Stimulated activated CD8-positive, alpha-beta memory T cell treated with anti-CD3 and anti-CD28 coated beads, Interleukin-7, amount 100 ng/mL, for 24 hours (primary cell): ENCODE measurements around the gene TNXB.
A peak's percentile ranks its signal among the peaks of the same experiment; 100 is the strongest.
"Not testable (repeated sequence)": the region's sequence is repeated elsewhere in the genome, so short reads cannot be mapped to it uniquely, and the experiment has no call there.

ENCODE experiments used
- DNase-seq: peaks from one replicate; pipeline ENCODE4 v3.0.0-alpha.2; 2020; ENCODE audit warnings: low read depth

The TNXB gene

DNA sequence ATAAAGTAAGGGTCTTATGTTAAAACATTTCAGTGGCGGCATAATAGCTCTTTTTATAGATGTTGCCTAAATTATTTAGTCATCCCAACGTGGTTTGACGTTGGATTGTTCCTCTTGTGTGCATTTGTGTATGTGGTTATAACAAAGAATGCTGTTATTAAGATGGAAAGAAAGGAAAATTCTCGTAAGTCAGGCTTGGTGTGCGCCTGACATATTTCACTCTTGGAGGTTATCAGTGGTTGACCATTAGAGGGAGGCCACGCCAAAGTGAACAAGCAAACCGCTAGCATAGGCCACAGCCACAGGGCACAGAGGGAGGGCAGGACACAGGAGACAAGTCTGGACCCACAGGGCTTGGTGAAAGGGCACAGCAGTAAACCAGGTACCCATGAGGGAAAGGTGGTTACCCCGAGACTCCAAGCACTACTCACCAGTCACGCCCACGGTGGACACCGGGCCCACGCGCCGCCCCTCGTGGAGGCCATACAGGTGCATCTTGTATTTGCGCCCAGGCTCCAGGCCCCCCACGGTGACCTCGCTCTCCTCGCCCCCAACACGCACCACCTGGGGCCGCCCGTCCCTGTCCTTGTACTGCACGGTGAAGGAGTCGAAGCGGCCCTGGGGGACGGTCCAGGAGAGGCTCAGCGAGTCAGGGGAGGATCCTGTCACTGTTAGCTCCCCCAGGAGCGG, 48.0 kb downstream of the TNXB start:
- no peak for DNase-seq

GRCh38 chr6:32058511-32058963, 50.6 kb downstream of the TNXB start:
- no peak for DNase-seq

- no peak for DNase-seq
These were observed 51.2 kb downstream of the TNXB start for GRCh38 chr6:32057966-32058365.

DNA sequence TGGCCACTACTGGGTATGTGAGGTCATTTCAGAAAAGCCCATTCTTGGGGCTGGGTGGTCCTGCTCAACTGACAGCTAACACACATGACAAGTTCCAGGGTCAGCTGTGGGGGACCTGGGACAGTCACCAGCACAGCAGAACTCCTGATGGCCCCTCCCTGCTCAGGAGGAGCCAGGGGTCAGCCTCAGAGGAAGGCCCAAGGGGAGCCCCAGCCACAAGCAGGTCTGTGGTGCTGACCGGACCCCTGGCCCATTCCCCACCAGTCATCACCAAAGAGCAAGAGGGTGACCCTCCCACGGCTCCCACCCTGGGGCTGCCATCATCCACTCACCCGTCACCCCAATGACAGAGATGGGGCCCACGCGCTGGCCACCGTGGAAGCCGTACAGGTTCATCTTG, 52.9 kb downstream of the TNXB start:
- DNase-seq, result no peak

DNA sequence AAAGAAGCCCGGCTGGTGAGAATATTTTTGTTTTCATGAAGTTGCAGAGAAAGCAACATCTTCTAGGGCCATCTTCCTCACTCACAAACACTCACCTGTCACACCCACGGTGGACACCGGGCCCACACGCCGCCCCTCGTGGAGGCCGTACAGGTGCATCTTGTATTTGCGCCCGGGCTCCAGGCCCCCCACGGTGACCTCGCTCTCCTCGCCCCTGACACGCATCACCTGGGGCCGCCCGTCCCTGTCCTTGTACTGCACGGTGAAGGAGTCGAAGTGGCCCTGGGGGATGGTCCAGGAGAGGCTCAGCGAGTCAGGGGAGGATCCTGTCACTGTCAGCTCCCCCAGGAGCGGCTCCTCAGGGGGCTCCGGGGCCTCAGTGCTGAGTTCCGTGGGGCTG, 53.4 kb downstream of the TNXB start:
- DNase-seq, result not testable (repeated sequence)

- DNase-seq, result not testable (repeated sequence)
These were observed 55.8 kb downstream of the TNXB start for GRCh38 chr6:32053314-32053713.

DNA sequence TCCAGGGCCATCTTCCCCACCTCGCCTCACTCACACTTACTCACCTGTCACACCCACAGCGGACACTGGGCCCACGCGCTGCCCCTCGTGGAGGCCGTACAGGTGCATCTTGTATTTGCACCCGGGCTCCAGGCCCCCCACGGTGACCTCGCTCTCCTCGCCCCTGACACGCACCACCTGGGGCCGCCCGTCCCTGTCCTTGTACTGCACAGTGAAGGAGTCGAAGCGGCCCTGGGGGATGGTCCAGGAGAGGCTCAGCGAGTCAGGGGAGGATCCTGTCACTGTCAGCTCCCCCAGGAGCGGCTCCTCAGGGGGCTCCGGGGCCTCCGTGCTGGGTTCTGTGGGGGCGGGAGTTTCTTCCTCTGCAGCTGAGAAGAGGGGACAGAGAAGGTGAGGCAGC, 56.5 kb downstream of the TNXB start:
- not testable (repeated sequence) for DNase-seq

DNA sequence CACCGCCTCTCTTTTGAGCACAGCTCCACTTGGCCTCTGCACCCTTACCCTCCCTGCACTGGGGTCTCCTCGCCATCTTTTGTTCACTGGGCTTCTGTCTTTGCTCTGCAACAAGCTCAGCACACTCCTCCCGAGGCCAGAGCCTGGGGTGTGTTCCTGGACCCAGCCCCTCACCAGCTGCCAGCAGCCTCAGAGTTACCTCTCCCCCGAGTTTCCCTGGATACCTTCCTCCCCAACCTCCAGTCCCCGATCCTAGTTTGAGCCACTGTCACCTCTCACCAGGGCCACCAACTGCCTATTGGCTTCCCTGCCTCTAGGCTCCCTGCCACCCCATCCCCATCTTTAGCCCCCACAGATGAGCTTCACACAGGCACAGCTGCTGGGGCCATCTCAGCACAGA, 58.6 kb downstream of the TNXB start:
- no peak for DNase-seq

- not testable (repeated sequence) for DNase-seq
These were observed 59.4 kb downstream of the TNXB start for GRCh38 chr6:32049736-32050135.

DNA sequence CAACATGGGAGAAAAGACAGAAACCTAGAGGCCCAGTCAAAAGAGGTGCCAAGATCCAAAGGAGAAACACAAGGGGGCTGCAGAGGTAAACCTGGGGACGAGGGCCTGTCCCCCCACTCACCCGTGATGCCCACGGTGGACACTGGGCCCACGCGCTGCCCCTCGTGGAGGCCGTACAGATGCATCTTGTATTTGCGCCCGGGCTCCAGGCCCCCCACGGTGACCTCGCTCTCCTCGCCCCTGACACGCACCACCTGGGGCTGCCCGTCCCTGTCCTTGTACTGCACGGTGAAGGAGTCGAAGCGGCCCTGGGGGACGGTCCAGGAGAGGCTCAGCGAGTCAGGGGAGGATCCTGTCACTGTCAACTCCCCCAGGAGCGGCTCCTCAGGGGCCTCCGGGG, 60.0 kb downstream of the TNXB start:
- not testable (repeated sequence) for DNase-seq

DNA sequence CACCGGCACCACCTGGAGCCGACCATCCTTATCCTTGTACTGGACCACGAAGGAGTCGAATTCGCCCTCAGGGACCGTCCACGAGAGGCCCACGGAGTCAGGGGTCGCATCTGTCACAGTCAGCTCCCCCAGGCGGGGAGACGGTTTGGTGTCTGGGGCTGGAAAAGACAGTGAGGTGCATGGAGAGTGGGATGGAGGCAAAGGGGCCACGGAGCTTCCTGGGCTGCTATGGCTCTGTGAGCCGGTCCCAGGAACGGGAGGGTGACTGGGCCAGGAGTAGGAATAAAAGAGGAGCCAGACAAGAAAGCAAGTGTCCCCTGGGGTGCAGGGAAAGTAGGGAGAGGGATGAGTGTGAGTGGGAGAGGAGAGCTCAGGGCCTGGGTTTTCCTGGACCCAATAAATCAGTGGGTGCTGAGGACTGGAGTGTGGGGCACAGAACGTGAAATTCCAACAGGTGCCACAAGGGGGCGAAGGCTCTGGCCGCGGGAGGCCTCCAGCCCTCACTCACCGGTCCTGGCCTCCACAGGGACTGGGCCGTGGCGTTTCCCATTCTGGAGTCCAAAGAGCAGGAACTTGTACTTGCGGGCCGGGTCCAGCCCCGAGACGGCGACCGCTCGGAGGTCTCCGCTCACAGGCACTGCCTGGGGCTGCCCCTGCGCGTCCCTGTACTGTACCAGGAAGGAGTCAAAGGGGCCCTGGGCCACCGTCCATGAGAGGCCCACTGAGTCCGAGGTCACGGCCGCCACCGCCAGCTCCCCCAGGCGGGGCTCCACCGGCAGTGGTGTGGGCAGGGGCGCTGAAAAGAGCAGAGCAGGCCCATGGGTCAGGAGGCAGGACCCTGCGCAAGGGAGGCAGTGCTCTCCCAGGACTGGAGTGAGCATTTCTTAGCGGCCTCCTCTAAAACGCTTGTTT, 61.0 kb downstream of the TNXB start:
- DNase-seq, result peak; percentile 40

DNA sequence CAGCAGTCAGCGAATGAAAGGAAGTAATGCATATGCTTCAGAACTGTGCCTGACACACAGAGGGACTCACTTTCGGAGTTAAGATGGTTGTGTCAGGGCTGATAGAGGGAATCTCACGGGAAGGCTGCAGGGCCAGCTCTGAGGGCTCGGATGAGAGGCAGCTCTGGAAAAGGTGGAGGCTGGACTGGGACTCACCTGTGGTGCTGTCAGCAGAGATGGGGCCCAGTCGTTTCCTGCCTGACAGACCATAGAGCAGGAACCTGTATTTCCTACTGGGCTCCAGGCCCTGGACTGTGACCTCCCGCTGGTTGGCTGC, 61.6 kb downstream of the TNXB start:
- no peak for DNase-seq

DNA sequence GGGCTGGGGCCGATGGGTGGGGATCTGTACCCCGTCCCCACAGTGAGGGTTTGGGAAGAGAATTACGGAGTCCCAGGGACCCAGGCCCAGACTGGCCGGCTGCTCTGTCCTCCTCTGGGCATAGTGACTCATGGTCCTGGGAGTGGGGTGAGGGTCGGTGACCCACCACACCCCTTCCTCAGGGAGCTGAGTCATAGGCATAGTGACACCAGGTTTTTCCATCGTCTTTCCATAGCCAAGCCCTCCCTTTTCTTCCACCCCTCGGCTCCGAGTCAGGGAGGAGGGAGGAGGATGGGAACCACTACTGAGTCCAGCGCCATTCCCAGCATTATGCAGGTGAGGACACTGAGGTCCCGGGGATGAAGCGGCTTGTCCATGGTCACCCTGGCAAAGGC, 62.1 kb downstream of the TNXB start:
- DNase-seq, result no peak

GRCh38 chr6:32046450-32047083, 62.6 kb downstream of the TNXB start:
- no peak for DNase-seq

DNA sequence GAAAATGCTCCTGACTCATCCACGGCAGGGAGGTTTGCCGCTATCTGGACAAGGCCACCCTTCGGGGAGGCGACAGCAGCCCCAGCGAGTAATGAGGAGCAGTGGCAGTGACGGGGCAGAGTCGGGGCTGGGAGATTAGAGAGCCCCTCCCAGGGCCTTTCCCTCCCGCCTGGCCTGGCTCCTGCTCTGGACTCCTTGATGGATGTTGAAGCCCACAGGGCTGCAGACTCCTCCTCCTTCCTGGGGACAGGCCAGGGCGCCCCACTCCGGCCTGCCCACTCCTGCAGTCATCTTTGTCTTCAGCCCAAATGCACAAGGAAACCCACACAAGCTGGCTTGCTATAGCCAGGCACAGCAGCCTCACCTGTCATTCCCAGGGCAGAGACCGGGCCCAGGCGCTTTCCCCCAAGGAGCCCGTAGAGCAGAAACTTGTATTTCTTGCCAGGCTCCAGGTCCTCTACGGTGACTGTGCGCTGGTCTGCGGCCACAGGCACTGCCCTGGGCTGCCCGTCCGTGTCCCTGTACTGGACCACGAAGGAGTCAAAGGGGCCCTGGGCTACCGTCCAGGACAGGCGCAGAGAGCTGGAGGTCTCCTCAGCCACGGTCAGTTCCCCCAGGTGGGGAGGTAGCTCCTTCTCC, 63.2 kb downstream of the TNXB start:
- no peak for DNase-seq

- DNase-seq, result not testable (repeated sequence)
These were observed 64.2 kb downstream of the TNXB start for GRCh38 chr6:32044916-32045315.

GRCh38 chr6:32043589-32044380, 65.4 kb downstream of the TNXB start:
- not testable (repeated sequence) for DNase-seq

- DNase-seq, result not testable (repeated sequence)
These were observed 66.9 kb downstream of the TNXB start for GRCh38 chr6:32042276-32042675.

GRCh38 chr6:32041385-32041784, 67.8 kb downstream of the TNXB start:
- not testable (repeated sequence) for DNase-seq

DNA sequence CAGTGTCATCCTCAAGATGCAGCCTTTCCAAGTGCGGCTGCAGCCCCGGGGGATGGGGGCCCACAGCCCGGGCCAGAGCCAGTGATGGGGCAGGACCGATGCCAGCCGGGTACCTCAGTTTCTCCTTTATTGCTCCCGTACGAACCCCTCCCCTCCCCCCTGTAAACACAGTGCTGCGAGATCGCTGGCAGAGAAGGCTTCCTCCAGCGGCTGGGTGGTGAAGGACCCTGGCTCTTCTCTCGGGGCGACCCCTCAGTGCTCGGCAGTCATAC, 68.2 kb downstream of the TNXB start:
- not testable (repeated sequence) for DNase-seq

DNA sequence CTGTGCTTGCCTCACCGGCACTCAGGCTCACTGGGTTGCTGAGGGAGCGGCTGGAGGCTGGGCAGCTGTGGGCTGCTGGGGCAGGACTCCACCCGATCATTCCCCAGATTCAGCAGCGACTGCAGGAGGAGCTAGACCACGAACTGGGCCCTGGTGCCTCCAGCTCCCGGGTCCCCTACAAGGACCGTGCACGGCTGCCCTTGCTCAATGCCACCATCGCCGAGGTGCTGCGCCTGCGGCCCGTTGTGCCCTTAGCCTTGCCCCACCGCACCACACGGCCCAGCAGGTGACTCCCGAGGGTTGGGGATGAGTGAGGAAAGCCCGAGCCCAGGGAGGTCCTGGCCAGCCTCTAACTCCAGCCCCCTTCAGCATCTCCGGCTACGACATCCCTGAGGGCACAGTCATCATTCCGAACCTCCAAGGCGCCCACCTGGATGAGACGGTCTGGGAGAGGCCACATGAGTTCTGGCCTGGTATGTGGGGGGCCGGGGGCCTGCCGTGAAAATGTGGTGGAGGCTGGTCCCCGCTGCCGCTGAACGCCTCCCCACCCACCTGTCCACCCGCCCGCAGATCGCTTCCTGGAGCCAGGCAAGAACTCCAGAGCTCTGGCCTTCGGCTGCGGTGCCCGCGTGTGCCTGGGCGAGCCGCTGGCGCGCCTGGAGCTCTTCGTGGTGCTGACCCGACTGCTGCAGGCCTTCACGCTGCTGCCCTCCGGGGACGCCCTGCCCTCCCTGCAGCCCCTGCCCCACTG, 68.7 kb downstream of the TNXB start:
- not testable (repeated sequence) for DNase-seq
